Astrocyte of the spinal cord (primary cell): ENCODE data around the gene AHSG.

Experiments
- DNase-seq: peaks from one replicate; pipeline ENCODE4 v3.0.0; 2011; ENCODE audit warnings: low read depth, low spot score
- H3K4me3 ChIP-seq: 2 replicates; pipeline ENCODE4 v1.5.1; 2011; ENCODE audit warnings: low read depth, mild to moderate bottlenecking, low read length, moderate library complexity
- in situ Hi-C: cut with HindIII; loops from 2 replicates; pipeline ENCODE4 v1.10.0; 2017; ENCODE audit warnings: low sequenced_read_pairs
- TF ChIP-seq, protein P1 (sequence below): IDR thresholded peaks from 2 replicates; pipeline ENCODE4 v1.5.1; 2012; ENCODE audit warnings: low read depth, mild to moderate bottlenecking, low read length, inconsistent platforms

The AHSG gene

DNA sequence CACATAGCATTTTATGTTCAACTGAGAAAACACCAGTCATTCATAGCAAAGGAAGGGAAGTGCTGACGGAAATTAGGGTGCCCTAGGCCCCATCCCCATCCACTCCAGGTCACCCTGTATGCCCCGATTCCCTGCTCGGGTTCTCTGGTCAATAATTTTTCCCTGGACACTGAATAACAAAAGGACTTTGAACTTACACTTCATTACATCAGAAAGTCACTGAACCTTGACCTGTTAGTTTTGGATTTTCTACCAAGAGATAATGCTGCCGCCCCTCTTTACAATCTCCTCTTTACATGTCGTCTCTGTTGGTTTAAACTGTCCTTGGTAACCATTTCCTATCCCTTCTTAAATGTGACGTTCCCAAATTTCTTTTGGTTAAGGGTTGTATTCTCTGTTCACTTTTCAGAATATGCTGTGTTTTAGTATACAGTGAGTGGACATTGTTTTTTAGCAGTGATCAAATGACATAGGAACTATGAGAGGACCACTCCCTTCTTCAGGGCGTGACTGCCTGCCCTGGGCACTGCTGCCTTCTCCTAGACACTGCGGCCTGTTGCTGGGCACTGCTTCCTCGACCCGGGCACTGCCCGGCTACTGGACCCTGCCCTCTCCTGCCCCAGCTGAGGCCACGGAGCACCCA lies 13.6 kb upstream of the AHSG start:
- in situ Hi-C loops: no loop called here
- no peak for DNase-seq
- TF ChIP-seq, protein P1, sequence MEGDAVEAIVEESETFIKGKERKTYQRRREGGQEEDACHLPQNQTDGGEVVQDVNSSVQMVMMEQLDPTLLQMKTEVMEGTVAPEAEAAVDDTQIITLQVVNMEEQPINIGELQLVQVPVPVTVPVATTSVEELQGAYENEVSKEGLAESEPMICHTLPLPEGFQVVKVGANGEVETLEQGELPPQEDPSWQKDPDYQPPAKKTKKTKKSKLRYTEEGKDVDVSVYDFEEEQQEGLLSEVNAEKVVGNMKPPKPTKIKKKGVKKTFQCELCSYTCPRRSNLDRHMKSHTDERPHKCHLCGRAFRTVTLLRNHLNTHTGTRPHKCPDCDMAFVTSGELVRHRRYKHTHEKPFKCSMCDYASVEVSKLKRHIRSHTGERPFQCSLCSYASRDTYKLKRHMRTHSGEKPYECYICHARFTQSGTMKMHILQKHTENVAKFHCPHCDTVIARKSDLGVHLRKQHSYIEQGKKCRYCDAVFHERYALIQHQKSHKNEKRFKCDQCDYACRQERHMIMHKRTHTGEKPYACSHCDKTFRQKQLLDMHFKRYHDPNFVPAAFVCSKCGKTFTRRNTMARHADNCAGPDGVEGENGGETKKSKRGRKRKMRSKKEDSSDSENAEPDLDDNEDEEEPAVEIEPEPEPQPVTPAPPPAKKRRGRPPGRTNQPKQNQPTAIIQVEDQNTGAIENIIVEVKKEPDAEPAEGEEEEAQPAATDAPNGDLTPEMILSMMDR: no peak
- no peak overlapping the region for H3K4me3 ChIP-seq

DNA sequence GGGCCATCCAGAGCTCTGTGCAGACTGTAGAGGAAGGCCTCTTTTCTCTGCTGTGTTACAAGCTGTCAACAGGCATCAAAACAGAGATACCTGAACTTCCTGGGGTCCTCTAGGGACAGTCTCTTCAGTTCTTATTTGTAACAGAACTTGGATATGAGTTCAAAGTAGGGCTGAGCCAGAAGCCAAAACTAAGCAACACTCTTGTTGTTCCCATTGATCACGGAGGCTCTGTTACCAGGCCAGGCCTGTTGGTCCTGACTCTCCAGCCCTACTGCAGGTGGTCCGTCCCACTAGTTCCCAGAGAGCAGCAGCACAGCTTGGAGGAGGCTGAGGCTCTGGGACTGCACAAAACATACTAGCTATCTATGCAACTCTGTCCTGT lies 13.1 kb upstream of the AHSG start:
- in situ Hi-C loops: no loop called here
- no peak overlapping the region for H3K4me3 ChIP-seq
- TF ChIP-seq, protein P1: no peak
- DNase-seq: no peak

DNA sequence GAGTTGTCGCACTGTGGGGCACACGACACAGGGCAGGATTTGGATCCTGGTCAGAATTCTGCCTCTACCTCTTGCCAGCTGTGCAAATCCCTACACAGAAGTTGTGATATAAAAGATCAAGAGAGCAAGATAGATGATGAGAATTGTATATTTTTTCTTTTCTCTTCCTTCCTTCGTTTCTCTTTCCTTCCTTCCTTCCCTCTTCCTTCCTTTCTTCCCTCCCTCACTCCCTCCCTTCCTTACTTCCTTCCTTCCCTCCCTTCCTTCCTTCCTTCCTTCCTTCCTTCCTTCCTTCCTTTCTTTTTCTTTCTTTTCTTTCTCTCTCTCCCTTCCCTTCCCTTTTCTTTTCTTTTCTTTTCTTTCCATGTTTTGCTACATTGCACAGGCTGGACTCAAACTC lies 12.0 kb upstream of the AHSG start:
- H3K4me3 ChIP-seq: no peak overlapping the region
- in situ Hi-C loops: no loop called here
- no peak for DNase-seq
- TF ChIP-seq, protein P1: no peak

DNA sequence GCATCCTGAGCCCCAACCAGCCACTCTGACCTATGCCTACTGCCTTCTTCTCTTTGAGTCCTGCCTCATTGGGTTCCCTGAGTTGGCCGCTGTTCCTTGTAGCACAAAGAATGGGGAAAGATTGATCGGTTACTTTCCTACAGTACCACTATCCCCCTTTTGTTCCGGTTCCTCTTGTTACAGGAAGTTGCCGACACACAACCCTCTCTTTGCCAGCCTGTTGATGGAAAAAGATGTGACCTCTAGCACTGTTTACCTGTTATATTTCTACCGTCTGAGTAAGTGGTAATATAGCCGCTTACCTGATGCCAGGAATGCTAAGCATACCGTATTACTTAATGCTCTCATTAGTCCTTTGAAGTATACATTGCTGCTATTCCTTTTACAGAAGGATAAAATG lies 9.7 kb upstream of the AHSG start:
- in situ Hi-C loops: no loop called here
- DNase-seq: no peak
- H3K4me3 ChIP-seq: no peak overlapping the region
- TF ChIP-seq, protein P1: no peak

DNA sequence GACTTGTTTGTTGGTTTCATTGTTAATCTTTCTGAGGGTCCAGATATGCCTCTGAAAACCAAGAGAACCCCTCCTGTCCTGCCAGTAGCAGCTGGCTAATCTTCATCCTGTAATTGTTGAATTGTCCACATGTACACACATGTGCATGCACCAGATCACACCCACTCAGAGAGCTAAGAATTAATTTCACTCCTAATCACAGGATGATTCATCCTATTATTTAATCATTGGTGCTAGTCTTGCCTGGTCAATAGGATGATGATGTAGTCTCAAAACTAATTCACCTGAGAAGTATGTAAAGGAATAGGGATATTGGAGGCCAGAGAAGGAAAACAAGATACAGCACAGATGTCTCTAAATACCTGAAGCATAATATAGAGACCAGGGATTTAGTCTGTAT lies 7.8 kb upstream of the AHSG start:
- in situ Hi-C loops: no loop called here
- no peak overlapping the region for H3K4me3 ChIP-seq
- TF ChIP-seq, protein P1: no peak
- DNase-seq: no peak

DNA sequence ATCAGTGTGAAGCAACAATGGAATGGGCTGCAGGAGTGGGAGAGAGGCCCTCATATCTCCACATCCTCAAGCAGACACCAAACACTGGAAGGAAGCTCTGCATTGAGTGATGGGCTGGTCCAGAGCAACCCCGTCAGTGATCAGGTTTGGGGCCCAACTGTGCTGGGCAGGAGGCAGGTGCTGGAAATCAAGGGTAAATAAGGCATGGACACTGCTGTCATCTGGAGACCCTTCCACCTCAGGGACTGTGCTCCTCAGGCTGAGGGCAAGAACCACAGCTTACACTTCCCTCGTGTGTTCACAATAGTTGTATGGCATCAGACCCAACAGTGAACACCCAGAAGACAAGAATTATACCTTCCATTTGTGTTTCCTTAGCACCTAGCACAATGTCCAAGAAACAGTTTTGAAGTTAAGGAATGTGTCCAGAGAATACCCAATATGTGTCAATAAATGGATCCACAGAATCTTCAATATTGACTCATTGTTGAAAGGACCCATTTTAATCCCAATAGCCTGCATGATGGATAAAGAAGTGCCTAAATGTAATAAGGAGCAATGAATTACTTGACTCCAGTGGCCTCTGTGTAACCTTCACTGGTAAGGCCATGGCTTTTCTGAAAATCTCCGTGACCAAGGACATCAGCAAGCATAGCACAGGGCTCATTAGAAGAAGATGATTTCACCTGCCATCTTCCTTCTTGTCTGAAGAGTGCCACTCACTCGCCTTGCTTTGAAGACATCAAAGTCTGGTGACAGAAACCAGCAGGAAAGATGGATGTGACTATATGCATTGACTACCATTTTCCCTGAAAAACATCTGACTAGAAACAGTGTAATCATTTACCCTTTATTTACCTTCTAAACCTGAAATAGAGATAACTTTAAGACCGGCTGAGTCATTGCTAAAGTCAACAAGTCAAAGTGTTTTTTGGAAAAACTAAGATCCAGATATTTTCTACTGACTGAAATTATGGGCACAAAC lies 7.0 kb upstream of the AHSG start:
- in situ Hi-C loops: no loop called here
- TF ChIP-seq, protein P1: no peak
- DNase-seq: no peak
- no peak overlapping the region for H3K4me3 ChIP-seq
